ENCODE results near the gene SLC22A7. TPM values are rescaled to one million over a fixed set of nuclear protein-coding genes. Genes with fewer than 3 reads are reported as not detected.

SLC22A7 gene
- total RNA-seq, 1 experiment from 2014 or later: not detected

- DNase-seq (no peak), ATAC-seq (no peak)
- Histone ChIP-seq H3K9ac (ENCODE audit: low read length) (no peak overlapping the region), H2AFZ (ENCODE audit: low read length) (no peak overlapping the region), H3F3A (ENCODE audit: low read length, unreplicated experiment) (no peaks in the 10 kb centered on the region), H3K9me3 (ENCODE audit: low read length) (no peaks in the 10 kb centered on the region), H3K4me1 (ENCODE audit: insufficient read depth, low read length) (no peaks in the 10 kb centered on the region), H3K79me2 (ENCODE audit: low read length) (no peaks in the 10 kb centered on the region), H3K4me3 (ENCODE audit: low read length) (no peak overlapping the region), H4K20me1 (ENCODE audit: low read length) (no peaks in the 10 kb centered on the region), H3K27me3 (ENCODE audit: low read length) (no peaks in the 10 kb centered on the region), H3K9me2 (replicated peaks; ENCODE audit: low read length) (no peaks in the 10 kb centered on the region), H3K27ac (ENCODE audit: low read length) (no peak overlapping the region), H3K36me3 (ENCODE audit: low read depth, low read length) (no peaks in the 10 kb centered on the region), H3K4me2 (ENCODE audit: low read length) (no peak overlapping the region)
- TF ChIP-seq EZH2phosphoT487 (IDR thresholded peaks at IDR 0.05; ENCODE audit: borderline replicate concordance, low read length): no peak
- TF ChIP-seq EZH2 (IDR thresholded peaks at IDR 0.05; ENCODE audit: low read length, unreplicated experiment): no peak
- no peak for TF ChIP-seq CTCF (conservative IDR thresholded peaks at IDR 0.05; ENCODE audit: low read depth, low read length)
- CTCF ChIA-PET: no interaction called here
- POLR2A ChIA-PET (ENCODE audit: unreplicated experiment): no interaction called here
- no TSS peak for BruUV-seq (replicated peaks)
- intact Hi-C loops (cut with micrococcal nuclease): no loop called here
Measured at GRCh38 chr6:43257367-43258145, 40.5 kb upstream of the SLC22A7 start.

GRCh38 chr6:43258180-43258579 is 39.9 kb upstream of the SLC22A7 start:
- no TSS peak for BruUV-seq (replicated peaks)
- H3K9ac ChIP-seq (ENCODE audit: low read length): no peak overlapping the region

More at GRCh38 chr6:43258180-43258579, 39.9 kb upstream of the SLC22A7 start:
- Histone ChIP-seq H3K27me3 (ENCODE audit: low read length) (no peaks in the 10 kb centered on the region), H3K9me2 (replicated peaks; ENCODE audit: low read length) (no peaks in the 10 kb centered on the region), H2AFZ (ENCODE audit: low read length) (no peak overlapping the region), H3K4me2 (ENCODE audit: low read length) (no peak overlapping the region), H3K4me3 (ENCODE audit: low read length) (no peak overlapping the region), H4K20me1 (ENCODE audit: low read length) (no peaks in the 10 kb centered on the region), H3K36me3 (ENCODE audit: low read depth, low read length) (no peaks in the 10 kb centered on the region), H3F3A (ENCODE audit: low read length, unreplicated experiment) (no peaks in the 10 kb centered on the region), H3K27ac (ENCODE audit: low read length) (no peak overlapping the region), H3K4me1 (ENCODE audit: insufficient read depth, low read length) (no peaks in the 10 kb centered on the region), H3K9me3 (ENCODE audit: low read length) (no peaks in the 10 kb centered on the region), H3K79me2 (ENCODE audit: low read length) (no peaks in the 10 kb centered on the region)
- ATAC-seq (no peak), DNase-seq (no peak)
- CTCF ChIA-PET: no interaction called here
- POLR2A ChIA-PET (ENCODE audit: unreplicated experiment): no interaction called here
- TF ChIP-seq EZH2phosphoT487 (IDR thresholded peaks at IDR 0.05; ENCODE audit: borderline replicate concordance, low read length) (no peak), EZH2 (IDR thresholded peaks at IDR 0.05; ENCODE audit: low read length, unreplicated experiment) (no peak), CTCF (conservative IDR thresholded peaks at IDR 0.05; ENCODE audit: low read depth, low read length) (no peak)
- intact Hi-C loops (cut with micrococcal nuclease): no loop called here
